ENCODE measurements around the gene GLIS1.

GLIS1 gene

DNA sequence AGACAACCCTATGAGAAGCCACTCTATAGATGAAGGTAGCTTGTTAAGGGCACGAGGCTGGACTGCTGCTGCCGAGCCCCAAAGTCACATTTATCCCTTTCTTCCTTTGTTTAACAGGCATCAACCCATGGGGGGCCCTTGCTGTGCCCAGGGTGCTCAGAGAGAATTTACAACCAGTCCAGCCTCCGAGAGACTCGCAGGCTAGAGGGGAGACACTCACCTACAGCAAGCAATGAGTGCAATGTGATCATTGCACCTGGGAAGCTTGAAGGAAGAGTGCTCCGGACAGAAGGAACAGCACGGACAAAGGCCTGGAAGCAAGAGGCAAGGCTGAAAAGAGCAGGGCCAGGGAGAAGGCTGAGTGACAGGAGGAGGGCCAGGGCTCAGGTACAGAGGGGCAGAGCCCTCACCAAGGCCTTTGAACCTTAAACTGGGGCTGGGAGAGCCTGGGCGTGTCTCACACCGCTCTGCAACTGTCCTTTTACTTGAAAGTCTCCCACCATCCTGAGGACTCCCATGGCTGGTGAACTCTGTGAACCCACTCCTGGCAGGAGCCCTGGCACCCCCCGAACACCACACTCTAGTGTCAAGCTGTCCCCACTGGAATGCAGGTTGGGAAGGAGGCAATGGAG is 252.5 kb downstream of the GLIS1 start:
- no peak for DNase-seq (ENCODE audit: low read depth in 2 of 2)

DNA sequence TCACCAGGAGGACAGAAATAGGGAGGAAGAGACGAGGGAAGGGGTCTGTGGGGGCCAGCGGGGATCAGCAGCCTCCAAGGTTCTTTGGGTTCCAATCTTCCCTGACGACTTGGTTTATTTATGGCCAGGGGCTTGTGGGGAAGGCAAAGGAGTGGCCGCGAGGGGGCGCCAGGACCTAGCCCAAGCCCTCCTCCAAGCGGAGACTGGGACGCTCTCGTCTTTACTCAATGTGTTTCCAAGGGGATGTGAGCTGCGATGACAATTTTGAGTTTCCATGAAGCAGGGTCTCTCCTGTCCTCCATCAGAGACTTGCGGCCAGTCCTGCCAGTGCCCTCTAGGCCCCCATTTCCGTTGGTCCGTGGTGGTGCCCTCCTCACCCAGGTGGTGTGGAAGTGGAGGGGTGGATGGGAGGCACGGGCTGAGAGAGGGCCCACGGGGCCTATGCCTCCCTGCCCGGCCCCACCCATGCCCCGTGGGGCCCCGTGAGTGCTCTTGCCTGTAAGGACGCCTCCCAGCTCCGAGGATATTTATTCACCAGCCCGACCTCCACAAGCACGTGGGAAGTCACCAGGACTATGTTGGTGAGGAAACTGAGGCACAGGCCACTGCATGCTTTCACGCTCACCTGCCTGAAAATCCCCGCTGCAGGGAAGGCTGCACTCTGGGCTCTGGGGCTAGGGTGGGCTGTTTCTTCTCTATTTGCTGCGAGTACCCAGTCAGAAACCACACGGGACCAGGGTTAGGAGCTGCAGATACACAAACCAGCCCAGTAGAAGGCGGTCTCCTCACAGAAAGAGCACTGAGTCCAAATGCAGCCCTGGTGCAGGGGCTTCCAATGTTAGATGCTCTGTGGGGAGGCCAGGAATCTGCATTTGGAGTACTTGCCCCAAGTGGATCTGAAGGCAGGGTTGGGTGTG is 253.2 kb downstream of the GLIS1 start:
- peak; percentile 34 to 36 for DNase-seq (ENCODE audit: low read depth in 2 of 2)

DNA sequence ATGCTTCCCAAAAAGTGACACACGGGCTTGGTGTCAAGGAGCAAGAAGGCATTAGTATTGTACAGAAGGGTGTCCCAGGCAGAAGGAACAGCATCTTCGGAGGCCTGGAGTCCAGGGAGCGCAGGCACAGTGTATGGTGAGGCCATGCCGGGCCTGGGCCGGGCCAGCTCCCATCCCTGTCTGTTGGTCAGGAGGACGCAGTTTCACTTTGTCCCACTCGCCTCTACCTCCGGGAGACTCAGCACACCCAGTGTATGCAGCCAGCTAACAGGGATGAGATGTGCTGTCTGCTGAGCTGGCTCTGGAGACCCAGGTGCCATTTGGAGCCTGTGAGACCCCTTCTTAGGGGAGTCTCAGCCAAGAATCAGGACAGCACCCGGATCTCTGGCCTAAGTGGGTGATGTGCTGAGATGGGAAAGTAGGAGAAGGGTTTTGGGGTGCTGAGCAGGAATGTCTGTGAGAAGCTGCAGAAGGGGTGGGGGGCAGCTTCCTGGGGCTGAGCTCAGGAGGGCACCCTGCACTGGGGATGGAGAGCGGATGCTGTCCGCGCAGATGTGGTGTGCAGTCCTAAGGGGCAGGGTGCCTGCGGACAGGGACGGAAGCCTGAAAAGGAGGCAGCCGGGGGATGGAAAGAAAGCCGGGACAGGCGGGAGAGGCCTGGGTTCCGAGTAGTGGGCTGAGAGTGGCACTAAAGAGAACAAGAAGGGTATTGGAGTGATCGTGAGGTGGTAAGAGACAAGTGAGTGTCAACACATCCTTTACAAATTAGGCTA is 254.1 kb downstream of the GLIS1 start:
- DNase-seq (ENCODE audit: low read depth in 2 of 2) = no peak

DNA sequence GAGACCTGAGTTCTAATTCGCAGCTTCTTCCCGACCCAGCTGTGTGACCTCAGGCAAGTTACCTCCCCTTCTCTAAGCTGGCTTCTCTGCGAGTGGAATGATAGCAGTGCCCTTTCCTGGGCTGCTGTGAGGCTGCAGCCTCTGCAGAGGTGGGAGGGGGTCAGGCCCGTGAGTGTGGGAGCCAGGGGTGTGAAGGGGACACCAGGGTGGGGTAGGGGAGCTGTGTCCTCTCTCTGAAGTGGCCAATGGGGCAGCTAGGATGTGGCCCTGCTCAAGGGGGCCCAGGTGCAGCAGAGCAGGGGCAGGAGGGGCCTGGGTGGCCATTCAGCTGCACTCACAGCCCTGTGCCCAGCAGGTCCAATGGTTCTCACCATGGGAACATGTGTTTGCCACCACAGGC is 255.3 kb downstream of the GLIS1 start:
- no peak for DNase-seq (ENCODE audit: low read depth in 2 of 2)

DNA sequence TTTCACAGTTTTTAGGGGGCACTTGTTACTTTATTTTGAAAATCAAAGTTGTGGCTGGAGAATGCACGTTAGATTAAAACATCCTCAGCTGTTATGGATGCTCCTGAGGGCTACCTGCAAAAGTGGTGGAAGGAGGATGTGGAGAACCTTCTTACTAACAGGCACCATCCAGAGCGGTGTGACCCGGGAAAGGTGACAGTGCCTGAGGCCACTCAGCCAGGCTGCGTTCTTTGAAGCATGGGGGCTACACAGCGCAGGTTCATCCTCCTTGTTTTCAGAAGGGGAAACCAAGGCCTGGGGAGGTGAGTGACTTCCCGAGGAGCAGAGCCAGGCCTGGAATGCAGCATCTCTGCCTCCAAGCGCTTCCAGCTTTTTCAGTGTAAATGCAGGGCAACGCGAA is 255.8 kb downstream of the GLIS1 start:
- no peak for DNase-seq (ENCODE audit: low read depth in 2 of 2)

DNA sequence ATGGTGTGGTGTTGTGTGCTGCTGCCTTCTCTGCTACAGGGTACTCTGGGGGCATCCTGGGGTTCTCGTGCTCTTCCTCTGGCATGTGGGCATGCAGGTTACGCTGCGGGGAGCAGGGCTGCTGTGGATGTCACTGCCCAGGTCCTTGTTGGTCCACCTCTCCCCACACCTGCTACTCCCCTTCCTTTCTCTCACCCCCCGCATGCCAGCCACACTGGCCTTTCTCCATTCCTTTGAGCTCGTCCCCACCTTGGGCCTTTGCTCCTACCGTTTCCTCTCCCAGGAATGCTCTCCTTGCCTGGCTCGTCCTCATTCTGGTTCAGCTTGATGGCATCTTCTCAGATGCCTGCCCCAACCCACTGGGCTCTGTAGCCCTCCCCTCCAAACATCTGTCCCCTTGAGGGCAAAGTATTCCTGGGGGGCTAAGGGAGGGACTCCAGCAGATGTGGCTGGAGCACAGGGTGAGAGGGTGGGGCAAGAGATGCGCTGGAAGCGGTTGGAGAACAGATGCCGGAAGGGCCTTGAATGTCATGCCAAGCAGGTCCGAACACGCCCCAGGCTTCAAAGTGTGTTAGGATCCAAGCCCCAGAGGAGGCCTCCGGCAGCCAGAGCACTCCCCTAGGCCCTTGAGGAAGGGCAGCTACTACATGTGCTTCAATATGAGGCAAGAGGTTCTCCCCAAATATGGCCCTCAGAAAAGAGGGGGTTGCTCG is 256.4 kb downstream of the GLIS1 start:
- DNase-seq (ENCODE audit: low read depth in 2 of 2) = no peak

DNA sequence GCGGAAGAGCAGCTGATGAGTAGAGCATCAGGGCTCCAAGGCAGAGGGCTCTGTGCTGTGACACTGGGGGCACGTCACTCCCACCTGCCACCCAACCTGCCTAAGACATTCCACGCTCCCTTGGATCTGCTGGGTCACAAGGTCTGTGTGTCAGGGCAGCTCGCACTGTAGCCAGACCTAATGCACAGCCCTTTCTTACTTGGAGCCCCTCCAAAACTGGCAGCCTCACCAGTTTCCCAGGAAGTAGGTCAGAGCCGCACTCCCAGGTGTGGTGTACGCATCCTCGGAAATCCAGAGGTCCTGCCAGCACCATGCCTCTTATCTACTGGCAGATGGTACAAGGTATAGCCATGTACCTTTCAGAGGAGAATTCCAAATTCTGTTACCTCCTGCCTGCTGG is 257.5 kb downstream of the GLIS1 start:
- no peak for DNase-seq (ENCODE audit: low read depth in 2 of 2)

DNA sequence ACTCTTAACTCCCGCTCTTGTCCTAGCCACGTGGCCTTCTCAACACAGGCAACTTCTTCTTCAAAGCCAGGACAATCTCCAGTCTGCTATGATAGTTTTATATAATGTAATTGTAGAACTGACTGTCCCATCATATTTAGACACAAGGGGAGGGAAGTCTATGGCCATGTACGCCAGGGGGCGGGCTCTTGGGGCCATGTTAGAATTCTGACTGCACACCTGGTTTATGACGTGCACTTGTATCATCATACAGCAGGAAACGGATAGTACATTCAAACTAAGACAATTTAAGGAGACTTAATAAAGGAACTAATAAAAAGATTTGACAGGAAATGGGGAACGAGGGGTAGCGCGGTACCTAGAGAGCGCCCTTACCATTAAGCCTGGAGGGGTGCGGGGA is 258.3 kb downstream of the GLIS1 start:
- no peak for DNase-seq (ENCODE audit: low read depth in 2 of 2)

DNA sequence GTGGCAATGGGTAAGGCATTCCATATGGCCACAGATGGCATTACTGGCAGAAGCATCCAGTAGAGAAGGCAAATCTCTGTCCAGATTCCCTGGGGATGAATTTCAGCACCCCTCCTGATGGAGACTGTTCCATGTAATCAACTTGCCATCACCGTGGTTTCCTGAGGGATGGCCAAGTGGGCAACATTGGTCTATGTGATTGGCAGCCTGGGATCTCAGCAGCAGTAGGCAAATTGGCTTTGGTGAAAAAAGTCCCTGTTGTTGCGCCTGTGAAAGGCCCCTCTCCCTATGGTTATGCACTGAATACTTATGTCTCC is 260.5 kb downstream of the GLIS1 start:
- DNase-seq (ENCODE audit: low read depth in 2 of 2) = no peak

DNA sequence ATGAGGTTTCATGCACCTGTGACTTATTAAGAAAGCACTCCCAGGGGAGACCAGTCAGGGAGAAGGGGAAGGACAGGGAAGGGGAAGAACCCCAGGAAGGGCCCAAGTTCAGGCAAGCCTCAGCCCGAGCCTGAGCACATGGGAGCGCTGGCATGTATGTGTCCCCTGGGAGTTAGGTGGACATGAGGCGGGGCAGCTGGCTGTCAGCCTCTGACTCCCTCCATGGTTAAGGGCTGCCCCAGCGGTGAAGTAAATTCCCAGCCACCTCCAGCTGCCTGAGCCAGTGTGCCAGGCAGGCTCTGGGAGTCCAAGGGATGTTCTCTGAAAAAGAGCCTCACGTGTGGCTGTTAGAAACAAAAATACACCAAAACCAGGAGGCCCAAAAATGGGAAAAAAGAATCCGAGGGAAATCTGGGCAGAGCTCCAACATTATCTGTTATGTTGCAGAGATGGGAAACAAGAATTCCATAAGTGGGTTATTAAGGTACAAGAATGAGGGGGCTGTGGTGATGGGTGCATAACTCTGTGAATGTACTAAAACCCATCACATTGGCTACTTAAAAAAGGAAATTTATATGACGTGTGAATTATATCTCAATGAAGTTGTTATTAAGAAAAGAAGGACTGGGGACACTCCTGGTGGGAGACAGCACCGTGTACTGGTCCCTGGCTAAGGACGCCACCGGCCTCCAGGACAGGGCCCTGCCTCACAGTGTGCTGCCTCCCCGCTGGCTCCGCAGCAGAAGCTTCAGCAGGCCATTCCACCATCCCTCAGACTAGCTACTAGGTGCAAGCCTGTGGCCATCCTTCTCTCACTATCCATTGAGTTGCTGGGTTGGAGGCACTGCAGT is 261.1 kb downstream of the GLIS1 start:
- DNase-seq (ENCODE audit: low read depth in 2 of 2) = peak; percentile 37 to 47

DNA sequence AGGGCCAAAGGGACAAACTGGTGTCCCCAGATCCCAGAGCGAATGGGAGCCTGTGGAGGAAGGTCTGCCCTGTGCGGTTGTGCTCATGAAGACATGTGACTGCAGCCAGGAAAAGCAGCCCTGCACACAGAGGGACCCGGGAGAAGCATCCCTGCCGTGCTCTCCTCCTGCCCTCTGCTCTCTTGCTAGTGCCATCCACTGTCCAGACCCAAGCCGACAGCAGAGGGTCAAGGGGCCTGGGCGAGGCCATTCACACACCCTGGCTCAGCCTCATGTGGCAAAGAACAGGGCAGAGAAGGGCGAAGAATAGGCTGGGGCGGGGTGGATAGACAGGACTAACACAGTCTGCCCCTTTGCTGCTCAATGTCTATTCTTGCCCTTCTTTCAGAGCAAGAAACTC is 262.4 kb downstream of the GLIS1 start:
- DNase-seq (ENCODE audit: low read depth in 2 of 2) = no peak

DNA sequence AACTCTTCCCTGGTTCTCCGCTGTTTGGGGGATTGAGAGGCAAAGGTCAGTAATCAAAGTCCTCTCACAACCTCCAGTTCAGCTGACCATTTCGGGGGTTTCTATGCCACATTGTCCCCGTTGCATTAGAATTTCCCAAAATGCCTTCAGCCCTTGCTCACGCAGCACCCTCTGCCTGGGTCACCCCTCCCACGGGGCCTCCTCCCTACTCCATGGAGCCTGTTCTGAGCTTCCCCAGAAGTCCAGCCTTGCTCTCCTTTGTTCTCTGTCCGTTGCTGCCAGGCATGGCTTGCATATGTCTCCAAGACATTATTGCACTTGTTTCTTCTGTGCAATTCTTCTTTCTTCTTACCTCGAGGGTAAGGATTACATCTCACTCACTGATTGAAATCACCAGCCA is 263.3 kb downstream of the GLIS1 start:
- no peak for DNase-seq (ENCODE audit: low read depth in 2 of 2)

DNA sequence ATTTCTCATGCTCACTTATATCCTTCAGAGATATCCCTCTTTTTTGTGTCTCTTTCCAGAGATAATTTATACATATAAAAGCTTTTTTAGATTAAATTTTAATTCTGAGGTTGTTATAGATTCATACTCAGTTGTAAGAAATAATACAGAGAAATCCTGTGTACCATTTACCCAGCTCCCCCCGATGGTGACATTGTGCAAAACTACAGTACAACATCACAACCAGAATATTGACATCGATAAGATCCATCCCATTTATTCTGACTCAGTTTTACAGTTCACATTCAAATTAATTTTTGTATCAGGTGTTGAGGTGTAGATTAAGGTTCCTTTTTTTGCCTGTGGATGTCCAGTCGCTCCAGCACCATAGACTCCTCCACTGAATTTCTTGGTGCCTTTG is 265.5 kb downstream of the GLIS1 start:
- no peak for DNase-seq (ENCODE audit: low read depth in 2 of 2)

DNA sequence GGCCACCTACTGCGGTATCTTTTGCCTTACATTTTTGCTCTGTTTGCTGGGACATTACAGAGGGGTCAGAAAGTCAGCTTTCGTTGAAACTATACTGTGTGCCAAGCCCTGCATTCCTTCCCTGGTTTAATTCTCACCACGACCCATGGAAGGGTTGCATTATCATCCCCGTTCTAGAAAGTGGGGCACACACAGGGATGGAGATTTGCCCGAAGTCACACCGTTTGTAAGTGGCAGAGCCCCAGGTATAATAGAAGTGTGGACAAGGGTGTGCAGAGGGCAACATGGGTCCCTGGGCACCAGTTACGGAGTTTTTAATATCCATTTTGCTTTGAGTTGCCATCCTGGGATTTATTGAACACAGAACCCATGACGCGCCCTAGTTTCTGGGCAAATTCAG is 268.0 kb downstream of the GLIS1 start:
- DNase-seq (ENCODE audit: low read depth in 2 of 2) = no peak

DNA sequence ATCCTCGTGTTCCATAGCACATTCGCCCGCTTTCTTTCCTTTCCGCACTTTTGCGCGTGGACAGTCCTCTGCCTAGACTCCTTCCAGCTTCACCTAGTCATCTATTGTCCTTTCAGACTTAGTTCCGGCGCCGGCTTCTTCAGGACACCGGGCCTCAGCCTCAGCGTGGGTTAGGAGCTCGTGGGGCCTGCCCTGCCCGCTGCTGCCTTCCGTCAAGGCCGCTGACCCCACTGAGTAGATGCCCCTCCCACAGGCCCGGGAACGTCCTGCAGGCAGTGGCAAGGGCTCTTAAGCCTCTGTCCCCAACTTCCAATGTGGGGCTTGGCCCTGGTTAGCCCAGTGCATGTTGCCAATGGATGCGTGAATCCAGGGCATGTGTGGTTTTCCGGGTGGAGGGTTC is 268.4 kb downstream of the GLIS1 start:
- DNase-seq (ENCODE audit: low read depth in 2 of 2) = no peak

DNA sequence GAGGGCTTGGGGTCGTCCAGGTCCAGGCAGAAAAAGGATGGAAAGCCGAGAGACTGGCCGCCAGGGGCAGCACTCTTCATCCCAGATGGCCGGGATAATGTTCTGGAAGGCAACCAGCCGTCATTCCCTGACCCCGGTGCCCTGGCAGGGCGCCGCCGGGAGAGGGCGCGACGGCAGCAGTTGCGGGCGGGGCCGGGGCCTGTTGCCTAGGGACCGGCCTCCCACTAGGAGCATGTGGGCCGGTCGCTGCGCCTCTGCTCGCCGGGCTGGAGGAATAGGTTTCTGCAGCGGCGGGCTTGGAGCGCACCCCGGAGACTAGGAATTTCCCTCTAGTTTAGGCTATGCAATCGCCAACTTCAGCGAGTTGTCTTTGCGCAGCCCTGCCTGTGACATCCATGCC is 268.8 kb downstream of the GLIS1 start:
- DNase-seq (ENCODE audit: low read depth in 2 of 2) = peak; percentile 20 to 22

DNA sequence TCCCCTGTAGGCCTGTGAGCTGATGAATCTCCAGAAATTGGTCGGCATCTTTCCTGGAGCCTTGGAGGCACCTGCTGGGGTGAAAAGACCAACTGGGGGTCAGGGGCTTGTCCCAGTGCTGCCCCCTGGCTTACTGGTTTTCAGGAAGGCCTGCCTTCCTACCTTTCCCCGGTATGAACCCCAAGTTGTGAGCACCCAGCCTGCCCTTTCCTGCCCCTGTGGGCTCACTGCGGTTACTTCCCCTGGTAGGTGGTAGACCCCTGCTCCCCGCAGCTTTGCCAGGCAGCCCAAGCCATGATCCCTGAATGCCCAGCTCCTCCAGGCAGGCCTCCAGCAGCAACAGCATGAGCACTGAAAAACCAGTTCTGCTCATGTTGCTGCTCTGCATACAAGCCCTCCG is 269.6 kb downstream of the GLIS1 start:
- no peak for DNase-seq (ENCODE audit: low read depth in 2 of 2)

DNA sequence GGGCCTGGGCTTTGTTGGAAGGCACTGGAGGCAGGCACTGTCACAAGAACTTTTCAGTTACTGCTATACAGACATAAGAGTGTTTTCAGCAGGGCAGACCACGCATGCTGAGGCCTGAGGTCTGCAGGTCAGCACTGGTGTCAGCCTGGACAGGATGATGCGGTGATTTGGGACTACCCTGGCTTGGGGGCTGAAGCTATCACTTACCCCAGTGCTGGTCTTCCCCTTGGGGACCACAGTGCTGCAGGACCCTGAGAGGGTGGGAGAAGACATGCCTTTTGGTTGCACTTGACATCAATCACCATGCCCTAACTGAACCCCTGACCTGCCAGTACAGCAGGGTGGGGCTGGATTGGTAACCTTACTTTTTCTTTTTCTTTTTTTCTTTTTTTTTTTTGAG is 270.6 kb downstream of the GLIS1 start:
- DNase-seq (ENCODE audit: low read depth in 2 of 2) = no peak

DNA sequence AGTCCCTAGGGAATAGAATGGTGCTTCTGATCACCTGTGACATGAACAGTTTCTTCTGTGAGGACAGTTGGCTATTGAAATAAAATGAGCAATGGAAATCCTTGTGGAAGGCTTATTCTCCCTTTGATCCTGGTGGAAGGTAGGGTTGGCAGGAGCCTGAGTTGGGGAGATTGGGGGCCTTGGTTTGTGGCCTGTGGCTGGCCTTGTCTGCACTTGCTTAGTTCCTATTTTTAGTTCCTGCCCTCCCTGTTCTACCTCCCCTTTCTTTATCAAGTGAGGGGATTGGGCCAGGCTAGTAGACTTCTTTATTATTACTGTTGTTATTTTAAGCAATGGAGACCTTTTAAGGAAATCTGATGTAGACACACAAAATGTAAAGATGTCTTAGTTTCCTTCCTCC is 271.6 kb downstream of the GLIS1 start:
- DNase-seq (ENCODE audit: low read depth in 2 of 2) = no peak

DNA sequence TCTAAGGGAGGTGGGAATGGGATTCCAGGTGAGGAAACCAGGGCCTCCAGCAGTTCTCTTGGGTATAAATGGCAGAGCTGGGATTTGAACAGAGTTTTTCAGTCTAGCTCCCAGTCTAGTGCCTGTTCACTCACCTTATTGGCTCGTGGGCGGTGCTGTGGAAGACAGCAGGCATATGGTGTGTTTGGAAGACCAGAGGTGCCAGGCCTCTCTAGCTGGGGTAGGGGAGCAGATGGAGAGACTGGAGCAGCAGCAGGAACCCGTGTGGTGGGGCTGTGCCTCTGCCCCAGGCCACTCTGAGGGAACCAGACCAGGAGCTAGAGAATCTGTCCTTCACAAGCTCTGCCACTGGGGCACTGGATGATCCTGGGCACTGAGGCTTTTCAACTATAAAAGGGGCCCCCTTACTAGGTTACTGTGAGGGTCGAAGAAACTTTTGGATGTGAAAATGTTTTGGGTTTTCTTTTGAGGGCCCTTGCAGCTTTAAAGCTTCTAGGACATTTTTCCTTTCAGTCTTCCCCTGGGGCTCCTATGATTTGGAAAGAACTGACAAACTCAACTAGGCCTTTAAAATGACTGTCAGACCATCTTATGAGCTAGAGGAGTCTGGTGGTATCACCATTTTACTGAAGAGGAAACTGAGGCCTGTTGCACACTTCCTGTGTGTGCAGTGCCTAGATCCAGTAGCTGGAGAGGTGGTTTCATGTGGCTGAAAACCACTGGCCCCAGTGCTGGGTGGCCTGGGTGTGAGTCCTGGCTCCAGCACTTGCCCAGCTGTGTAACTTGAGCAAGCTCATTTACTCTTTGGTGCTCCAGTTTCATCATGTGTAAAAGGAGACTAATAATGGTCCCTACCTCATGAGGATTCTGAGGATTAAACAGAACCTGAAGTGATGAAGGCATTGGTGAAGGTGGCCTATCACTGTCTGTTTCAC is 273.7 kb downstream of the GLIS1 start:
- DNase-seq (ENCODE audit: low read depth in 2 of 2) = no peak
